Activated T-cell treated with anti-CD3 and anti-CD28 coated beads, Interleukin-2, amount 50 U/mL, for 24 hours (primary cell): Measurements from ENCODE around the gene TIMP4.

ENCODE experiments used
- DNase-seq: peaks from one replicate; pipeline ENCODE4 v3.0.0-alpha.2; 2020
- H3K27ac Mint-ChIP-seq: 2 replicates; pipeline ENCODE4 v1.8.0; 2020; ENCODE audit warnings: mild to moderate bottlenecking, mixed read lengths
- H3K27me3 Mint-ChIP-seq: 2 replicates; pipeline ENCODE4 v1.8.0; 2020; ENCODE audit warnings: mixed read lengths
- H3K36me3 Mint-ChIP-seq: 2 replicates; pipeline ENCODE4 v1.8.0; 2020; ENCODE audit warnings: low read depth, mixed read lengths
- H3K4me1 Mint-ChIP-seq: 2 replicates; pipeline ENCODE4 v1.8.0; 2020; ENCODE audit warnings: low read depth, mixed read lengths
- H3K4me3 Mint-ChIP-seq: 2 replicates; pipeline ENCODE4 v1.8.0; 2020; ENCODE audit warnings: mild to moderate bottlenecking, moderate library complexity, mixed read lengths
- H3K9me3 Mint-ChIP-seq: 2 replicates; pipeline ENCODE4 v1.8.0; 2020; ENCODE audit warnings: mixed read lengths

Gene TIMP4

GRCh38 chr3:12147049-12147780 lies 11.5 kb downstream of the TIMP4 start:
- Mint-ChIP-seq H3K36me3 (no peaks in the 10 kb centered on the region), H3K27me3 (peaks cover 24% of the 10 kb centered on the region), H3K4me3 (no peak overlapping the region), H3K4me1 (no peaks in the 10 kb centered on the region), H3K27ac (no peak overlapping the region), H3K9me3 (no peaks in the 10 kb centered on the region)
- DNase-seq = no peak

- Mint-ChIP-seq H3K4me1 (no peaks in the 10 kb centered on the region), H3K27me3 (peaks cover 20% of the 10 kb centered on the region), H3K4me3 (no peak overlapping the region), H3K36me3 (no peaks in the 10 kb centered on the region), H3K27ac (no peak overlapping the region), H3K9me3 (no peaks in the 10 kb centered on the region)
- no peak for DNase-seq
Observed at GRCh38 chr3:12143949-12144504, 14.7 kb downstream of the TIMP4 start.

DNA sequence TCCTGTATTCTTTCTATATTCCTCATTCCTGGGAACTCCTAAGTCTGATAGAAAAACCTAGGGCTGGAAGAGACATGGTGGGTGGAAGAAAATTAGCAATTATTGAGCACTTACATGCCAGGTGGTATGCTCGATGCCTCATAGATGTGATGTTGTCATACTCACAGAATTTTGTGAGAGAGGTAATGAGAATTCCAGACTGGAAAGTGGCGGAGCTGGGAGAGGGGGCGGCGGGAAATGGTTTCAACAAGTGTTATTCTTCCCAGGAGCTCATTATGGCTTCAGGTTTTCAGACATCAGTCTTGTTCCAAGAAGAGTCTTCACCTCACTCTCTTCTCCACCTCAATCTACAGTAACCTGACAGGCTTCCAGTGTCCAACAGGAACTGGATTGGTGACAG lies 16.2 kb downstream of the TIMP4 start:
- Mint-ChIP-seq H3K4me1 (peaks cover 2% of the 10 kb centered on the region), H3K27ac (no peak overlapping the region), H3K36me3 (no peaks in the 10 kb centered on the region), H3K9me3 (no peaks in the 10 kb centered on the region), H3K27me3 (peaks cover 12% of the 10 kb centered on the region), H3K4me3 (no peak overlapping the region)
- no peak for DNase-seq

- no peak overlapping the region for H3K4me3 Mint-ChIP-seq
- no peak overlapping the region for H3K27ac Mint-ChIP-seq
- no peak for DNase-seq
- peaks cover 10% of the 10 kb centered on the region for H3K27me3 Mint-ChIP-seq
- H3K9me3 Mint-ChIP-seq = no peaks in the 10 kb centered on the region
- peaks cover 2% of the 10 kb centered on the region for H3K4me1 Mint-ChIP-seq
- no peaks in the 10 kb centered on the region for H3K36me3 Mint-ChIP-seq
Observed at GRCh38 chr3:12141350-12141749, 17.4 kb downstream of the TIMP4 start.

DNA sequence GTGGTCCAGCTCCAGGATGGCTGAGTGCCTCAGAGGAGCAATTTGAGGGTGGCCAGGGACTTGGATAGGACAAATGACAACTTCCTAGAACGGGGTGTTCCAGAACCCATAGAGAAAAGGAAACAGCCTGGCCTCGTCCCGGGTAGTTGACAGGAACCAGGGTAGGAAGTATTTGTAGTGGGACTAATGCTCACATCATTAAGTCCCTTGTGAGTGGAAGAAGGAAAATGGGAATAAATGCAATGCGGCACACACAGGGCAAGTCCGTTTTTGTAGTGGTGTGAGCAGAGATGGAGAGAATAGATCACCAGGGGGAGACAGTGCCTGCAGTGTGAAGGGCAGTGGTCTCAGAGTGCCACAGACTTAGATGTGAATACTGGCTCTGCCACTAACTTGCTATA lies 19.6 kb downstream of the TIMP4 start:
- H3K4me1 Mint-ChIP-seq = peaks cover 3% of the 10 kb centered on the region
- H3K36me3 Mint-ChIP-seq = no peaks in the 10 kb centered on the region
- no peaks in the 10 kb centered on the region for H3K9me3 Mint-ChIP-seq
- no peak overlapping the region for H3K4me3 Mint-ChIP-seq
- no peak overlapping the region for H3K27ac Mint-ChIP-seq
- peaks cover 12% of the 10 kb centered on the region for H3K27me3 Mint-ChIP-seq
- DNase-seq = no peak

DNA sequence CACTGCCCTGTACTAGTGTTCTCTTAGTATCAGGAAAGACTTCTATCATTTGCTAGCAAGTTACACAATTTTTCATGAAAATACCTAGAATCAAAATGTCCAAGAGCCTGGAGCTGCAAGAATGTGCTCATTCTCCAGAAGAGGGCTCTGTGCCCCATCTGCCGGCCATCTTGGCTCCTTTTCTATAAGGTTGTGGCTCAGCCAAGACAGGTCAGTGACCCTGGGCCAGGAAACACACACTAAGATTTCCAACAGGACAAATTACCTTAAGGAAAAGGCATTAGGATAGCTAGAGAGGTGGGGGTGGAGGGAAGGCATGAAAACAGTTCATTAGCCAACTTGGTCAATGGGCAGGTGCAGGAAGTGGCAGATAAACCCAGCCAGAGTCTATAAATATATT lies 20.7 kb downstream of the TIMP4 start:
- Mint-ChIP-seq H3K27ac (no peak overlapping the region), H3K4me3 (no peak overlapping the region)

DNA sequence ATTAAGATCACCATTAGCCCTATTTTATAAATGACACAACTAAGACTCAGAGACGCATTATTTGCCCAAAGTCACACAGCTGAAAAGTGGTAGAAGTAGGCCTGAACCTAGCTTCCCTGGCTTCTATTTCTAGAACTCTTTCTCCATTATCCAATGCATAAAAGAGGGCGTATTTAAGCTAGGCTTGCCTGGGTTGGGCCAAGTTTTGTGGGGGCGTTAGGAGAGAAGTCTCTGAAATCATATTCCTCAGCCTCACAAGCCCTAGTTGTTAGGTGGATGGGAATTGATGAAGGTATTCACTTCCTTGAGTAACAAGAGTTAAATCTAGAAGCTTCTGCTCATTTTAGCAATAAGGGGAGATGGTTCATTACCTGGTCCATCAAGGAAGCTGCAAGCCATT lies 22.3 kb downstream of the TIMP4 start:
- H3K4me3 Mint-ChIP-seq = no peak overlapping the region
- peaks cover 6% of the 10 kb centered on the region for H3K27me3 Mint-ChIP-seq
- peaks cover 3% of the 10 kb centered on the region for H3K4me1 Mint-ChIP-seq
- no peaks in the 10 kb centered on the region for H3K9me3 Mint-ChIP-seq
- DNase-seq = no peak
- no peak overlapping the region for H3K27ac Mint-ChIP-seq
- H3K36me3 Mint-ChIP-seq = no peaks in the 10 kb centered on the region

More for the DNA sequence above, 20.7 kb downstream of the TIMP4 start:
- Mint-ChIP-seq H3K9me3 (no peaks in the 10 kb centered on the region), H3K4me1 (peaks cover 3% of the 10 kb centered on the region), H3K27me3 (peaks cover 12% of the 10 kb centered on the region), H3K36me3 (no peaks in the 10 kb centered on the region)
- DNase-seq = no peak

GRCh38 chr3:12135029-12135657 lies 23.6 kb downstream of the TIMP4 start:
- no peaks in the 10 kb centered on the region for H3K36me3 Mint-ChIP-seq
- peaks cover 14% of the 10 kb centered on the region for H3K27me3 Mint-ChIP-seq
- no peak overlapping the region for H3K27ac Mint-ChIP-seq
- no peaks in the 10 kb centered on the region for H3K9me3 Mint-ChIP-seq
- H3K4me3 Mint-ChIP-seq = no peak overlapping the region
- peaks cover 3% of the 10 kb centered on the region for H3K4me1 Mint-ChIP-seq
- peak; percentile 77 for DNase-seq

GRCh38 chr3:12132881-12133280 lies 25.8 kb downstream of the TIMP4 start:
- H3K4me1 Mint-ChIP-seq = peaks cover 1% of the 10 kb centered on the region
- DNase-seq = no peak
- peaks cover 21% of the 10 kb centered on the region for H3K27me3 Mint-ChIP-seq
- H3K36me3 Mint-ChIP-seq = no peaks in the 10 kb centered on the region
- H3K4me3 Mint-ChIP-seq = no peak overlapping the region
- no peaks in the 10 kb centered on the region for H3K9me3 Mint-ChIP-seq
- H3K27ac Mint-ChIP-seq = no peak overlapping the region

GRCh38 chr3:12131351-12132090 lies 27.2 kb downstream of the TIMP4 start:
- H3K36me3 Mint-ChIP-seq = no peaks in the 10 kb centered on the region
- H3K27ac Mint-ChIP-seq = no peak overlapping the region
- H3K4me1 Mint-ChIP-seq = peaks cover 1% of the 10 kb centered on the region
- no peaks in the 10 kb centered on the region for H3K9me3 Mint-ChIP-seq
- H3K27me3 Mint-ChIP-seq = peaks cover 23% of the 10 kb centered on the region
- DNase-seq = no peak
- no peak overlapping the region for H3K4me3 Mint-ChIP-seq

DNA sequence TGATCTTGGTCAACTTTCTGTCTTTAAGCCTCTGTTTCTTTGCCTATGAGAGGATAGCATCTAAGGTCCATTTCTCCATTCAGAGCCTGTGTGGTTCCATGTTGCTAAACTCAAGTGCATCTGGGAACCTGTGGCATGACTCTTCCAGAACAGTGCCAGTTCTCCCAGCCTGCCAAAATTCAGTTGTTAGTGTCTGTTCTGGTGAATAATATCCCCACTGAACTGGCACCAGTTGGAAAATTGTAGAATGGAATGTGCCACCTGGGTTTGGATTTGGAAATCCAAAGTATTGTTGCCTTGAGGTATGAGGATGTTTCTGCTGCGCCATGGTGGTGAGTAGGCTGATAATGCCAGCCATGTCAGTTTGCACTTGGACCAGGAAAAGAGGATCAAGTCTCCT lies 31.3 kb downstream of the TIMP4 start:
- no peak overlapping the region for H3K27ac Mint-ChIP-seq

DNA sequence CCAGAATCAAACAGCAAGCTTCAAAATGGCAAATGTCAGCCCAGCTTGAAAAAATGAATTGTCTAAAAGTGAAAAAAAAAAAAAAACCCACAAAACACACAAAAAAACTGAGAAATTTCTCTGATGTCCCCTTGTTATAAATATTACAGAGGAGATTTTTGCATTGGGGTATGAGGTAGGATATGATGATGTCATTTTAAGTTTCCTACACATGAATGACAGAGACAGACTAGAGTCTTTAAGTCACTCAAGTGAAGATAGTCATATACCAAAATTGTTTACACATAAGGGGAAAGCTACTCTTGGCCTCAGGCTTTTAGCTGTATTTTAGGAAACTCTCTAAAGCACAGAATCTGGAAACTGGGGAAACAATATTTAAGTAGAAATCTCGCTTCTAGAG lies 32.9 kb downstream of the TIMP4 start:
- H3K4me1 Mint-ChIP-seq = peaks cover under 1% of the 10 kb centered on the region
- H3K27me3 Mint-ChIP-seq = peaks cover 30% of the 10 kb centered on the region
- DNase-seq = no peak
- no peaks in the 10 kb centered on the region for H3K9me3 Mint-ChIP-seq
- no peaks in the 10 kb centered on the region for H3K36me3 Mint-ChIP-seq
- no peak overlapping the region for H3K4me3 Mint-ChIP-seq
- no peak overlapping the region for H3K27ac Mint-ChIP-seq

More for the DNA sequence above, 31.3 kb downstream of the TIMP4 start:
- Mint-ChIP-seq H3K27me3 (peaks cover 31% of the 10 kb centered on the region), H3K36me3 (no peaks in the 10 kb centered on the region), H3K9me3 (no peaks in the 10 kb centered on the region), H3K4me1 (no peaks in the 10 kb centered on the region), H3K4me3 (no peak overlapping the region)
- DNase-seq = no peak

DNA sequence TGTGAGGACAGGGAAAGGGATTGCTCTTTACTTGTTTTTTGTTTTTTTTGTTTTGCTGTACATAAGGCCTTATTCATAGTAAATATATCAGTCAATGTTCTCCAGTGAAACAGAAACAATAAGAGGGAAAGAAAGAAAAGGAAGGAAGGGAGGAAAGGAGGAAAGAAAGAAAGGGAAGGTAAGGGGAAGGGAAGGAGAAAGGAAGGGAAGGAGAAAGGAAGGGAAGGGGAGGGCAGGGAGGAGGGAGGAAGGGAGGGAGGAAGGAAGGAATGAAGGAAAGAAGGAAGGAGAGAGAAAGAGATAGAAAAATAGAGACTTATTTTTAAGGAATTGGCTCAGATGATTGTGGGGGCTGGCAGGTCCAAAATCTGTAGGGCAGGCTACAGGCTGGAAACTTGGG lies 37.2 kb downstream of the TIMP4 start:
- H3K27me3 Mint-ChIP-seq = peaks cover 29% of the 10 kb centered on the region
- no peaks in the 10 kb centered on the region for H3K9me3 Mint-ChIP-seq
- H3K4me1 Mint-ChIP-seq = peaks cover 2% of the 10 kb centered on the region
- DNase-seq = no peak
- no peak overlapping the region for H3K27ac Mint-ChIP-seq
- no peaks in the 10 kb centered on the region for H3K36me3 Mint-ChIP-seq
- no peak overlapping the region for H3K4me3 Mint-ChIP-seq

- Mint-ChIP-seq H3K4me3 (no peak overlapping the region), H3K36me3 (no peaks in the 10 kb centered on the region), H3K9me3 (no peaks in the 10 kb centered on the region), H3K27me3 (peaks cover 29% of the 10 kb centered on the region), H3K27ac (no peak overlapping the region), H3K4me1 (peaks cover 2% of the 10 kb centered on the region)
- no peak for DNase-seq
Observed at GRCh38 chr3:12120374-12121140, 38.2 kb downstream of the TIMP4 start.
